Left lung (tissue), 10 donors: ENCODE measurements around the gene BHLHE23. TPM values are rescaled to one million over a fixed set of nuclear protein-coding genes. Genes with fewer than 3 reads are reported as not detected.

Source experiments
- ATAC-seq: fragments of 200-7000 bp; cut with Tn5 transposase; one replicate; pipeline ENCODE4 v1.9.1; 2020; ENCODE audit warnings: moderate library complexity
- DNase-seq, 4 donors: peaks; one replicate each; pipeline ENCODE4 v3.0.0-alpha.2; 2013 to 2020
- H3K27ac ChIP-seq, 2 donors: fragments of 200-600 bp; sonication (generic) in 1 of 2; one replicate each; pipeline versions ENCODE4 v1.5.0 to v1.8.0; 2020 to 2021
- H3K27me3 ChIP-seq, 2 donors: fragments of 200-600 bp; sonication (generic) in 1 of 2; one replicate each; pipeline versions ENCODE4 v1.5.0 to v1.8.0; 2020 to 2021
- H3K36me3 ChIP-seq, 2 donors: fragments of 200-600 bp; sonication (generic) in 1 of 2; one replicate each; pipeline versions ENCODE4 v1.5.0 to v1.8.0; 2020 to 2021
- H3K4me1 ChIP-seq, 2 donors: fragments of 200-600 bp; one replicate each; pipeline ENCODE4 v1.8.0; 2021
- H3K4me3 ChIP-seq, 2 donors: fragments of 200-600 bp; sonication (generic) in 1 of 2; one replicate each; pipeline versions ENCODE4 v1.5.0 to v1.8.0; 2020 to 2021; ENCODE audit warnings: mild to moderate bottlenecking in 1 of 2
- H3K9me3 ChIP-seq, 2 donors: fragments of 200-600 bp; sonication (generic) in 1 of 2; one replicate each; pipeline versions ENCODE4 v1.5.0 to v1.8.0; 2020 to 2021
- CTCF ChIP-seq, 2 donors: fragments of 200-600 bp; sonication (generic) in 1 of 2; IDR thresholded peaks; one replicate each; pipeline versions ENCODE4 v1.5.0 to v1.8.0; 2021; ENCODE audit warnings: antibody characterized with exemption in 2 of 2
- intact Hi-C, 2 donors: fragments of 100-400 bp; cut with DNase I; formaldehyde crosslinking; loops; one replicate each; pipeline versions ENCODE4 v1.11.2 to v1.14.2; 2022
- polyA plus RNA-seq, 6 donors: library from polyadenylated mRNA; unstranded; fragments of 120-200 nt; gene quantifications; one replicate each; pipeline ENCODE4 v1.2.1, GENCODE V29; 2013; ENCODE audit not compliant: insufficient read length in 6 of 6
- total RNA-seq, 2 donors: library from RNA; stranded (reverse); fragmentation: NEBNext Ultra II Directional; extraction: Animal tissue kit (Norgen Biotek cat#: 25700); gene quantifications; one replicate each; pipeline ENCODE4 v1.2.1, GENCODE V29; 2021
- donor health status: DM: no; HTN: yes; CAD: no.
- donor health status: DM: no; HTN: no; CAD: no.

Gene BHLHE23
- total and polyA plus RNA-seq, 8 donors = not detected

DNA sequence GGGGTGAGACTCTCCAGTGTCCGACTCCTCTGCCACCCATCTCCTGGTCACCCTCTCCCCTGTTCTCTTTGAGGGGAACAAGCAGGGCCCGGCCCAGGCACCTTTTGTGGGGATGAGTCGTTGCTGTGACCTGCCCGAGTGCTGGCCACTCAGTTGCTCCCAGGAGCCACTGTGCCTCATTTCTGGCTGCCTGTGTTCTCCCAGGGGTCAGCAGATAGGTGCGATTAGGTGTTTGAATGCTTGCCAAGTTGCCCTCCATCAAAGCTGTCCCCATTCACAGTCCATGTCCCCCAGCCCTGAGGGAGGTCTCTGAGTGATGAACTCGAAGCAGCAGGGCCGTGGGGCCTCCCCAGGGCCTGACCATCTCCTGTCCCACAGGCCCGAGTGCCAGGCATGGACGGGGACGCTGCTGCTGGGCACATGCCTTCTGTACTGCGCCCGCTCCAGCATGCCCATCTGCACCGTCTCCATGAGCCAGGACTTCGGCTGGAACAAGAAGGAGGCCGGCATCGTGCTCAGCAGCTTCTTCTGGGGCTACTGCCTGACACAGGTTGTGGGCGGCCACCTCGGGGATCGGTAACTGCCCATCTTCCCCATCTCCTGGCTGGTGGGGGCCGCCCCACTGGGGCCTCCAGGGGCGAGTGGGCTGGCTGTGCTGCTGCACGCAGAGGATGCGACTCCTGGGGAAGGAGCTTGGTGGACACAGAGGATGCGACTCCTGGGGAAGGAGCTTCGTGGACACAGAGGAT, 50.2 kb downstream of the BHLHE23 start:
- intact Hi-C loops = no loop called here

More for the DNA sequence above, 50.2 kb downstream of the BHLHE23 start:
- Histone ChIP-seq H3K9me3 (no peaks in the 10 kb centered on the region), H3K27me3 (no peaks in the 10 kb centered on the region), H3K27ac (no peak overlapping the region), H3K4me1 (peaks cover 17 to 33% of the 10 kb centered on the region in 2 donors), H3K36me3 (peaks cover 0 to 21% of the 10 kb centered on the region in 2 donors), H3K4me3 (no peak overlapping the region)
- no peak for TF ChIP-seq CTCF (IDR thresholded peaks at IDR 0.05)
- ATAC-seq (no peak), DNase-seq (peak in 1 of 4 donors; percentile 68)

Other genes with a start within 250 kb of the BHLHE23 start
- gene MRGBP, start 210.5 kb downstream of the BHLHE23 start, total RNA-seq = 10 to 100 TPM in 1 of 2 donors, 1 to 10 TPM in 1; 6.1 to 10.1 TPM
- gene MRGBP, start 210.5 kb downstream of the BHLHE23 start, polyA plus RNA-seq = 10 to 100 TPM; 12.2 to 16.0 (median 15.2) TPM
- gene OGFR, start 202.1 kb downstream of the BHLHE23 start, total RNA-seq = 10 to 100 TPM; 40.9 to 58.3 TPM
- 10 to 100 TPM; 23.2 to 34.6 (median 28.7) TPM for gene OGFR, start 202.1 kb downstream of the BHLHE23 start, polyA plus RNA-seq
- 1 to 10 TPM; 2.3 to 2.6 TPM for gene COL9A3, start 189.9 kb downstream of the BHLHE23 start, total RNA-seq
- 100 to 1,000 TPM in 1 of 6 donors, 10 to 100 TPM in 5; 50.6 to 107 (median 71.1) TPM for gene COL9A3, start 189.9 kb downstream of the BHLHE23 start, polyA plus RNA-seq
- 1 to 10 TPM; 7.4 to 8.5 TPM for gene TCFL5, start 145.1 kb downstream of the BHLHE23 start, total RNA-seq
- gene TCFL5, start 145.1 kb downstream of the BHLHE23 start, polyA plus RNA-seq = 10 to 100 TPM; 10.3 to 13.7 (median 11.7) TPM
- 10 to 100 TPM; 38.1 to 45.7 TPM for gene DIDO1, start 80.5 kb downstream of the BHLHE23 start, total RNA-seq
- 10 to 100 TPM; 57.5 to 65.9 (median 59.6) TPM for gene DIDO1, start 80.5 kb downstream of the BHLHE23 start, polyA plus RNA-seq
- 10 to 100 TPM; 24.5 to 25.4 TPM for gene GID8, start 68.8 kb downstream of the BHLHE23 start, total RNA-seq
- 10 to 100 TPM; 44.5 to 52.6 (median 48.7) TPM for gene GID8, start 68.8 kb downstream of the BHLHE23 start, polyA plus RNA-seq
- 10 to 100 TPM; 16.1 to 18.1 TPM for gene SLC17A9, start 54.3 kb downstream of the BHLHE23 start, total RNA-seq
- gene SLC17A9, start 54.3 kb downstream of the BHLHE23 start, polyA plus RNA-seq = 1 to 10 TPM; 2.1 to 4.4 (median 3.6) TPM
- 10 to 100 TPM; 36.3 to 36.9 TPM for gene YTHDF1, start 209.2 kb upstream of the BHLHE23 start, total RNA-seq
- gene YTHDF1, start 209.2 kb upstream of the BHLHE23 start, polyA plus RNA-seq = 10 to 100 TPM; 34.3 to 43.3 (median 36.2) TPM
- gene BIRC7, start 228.9 kb upstream of the BHLHE23 start, total RNA-seq = under 1 TPM; 0.29 to 0.64 TPM
- gene BIRC7, start 228.9 kb upstream of the BHLHE23 start, polyA plus RNA-seq = under 1 TPM in 2 of 6 donors, not detected in 4; 0.24 to 0.55 TPM
- gene NKAIN4, start 247.5 kb upstream of the BHLHE23 start, total RNA-seq = 1 to 10 TPM in 1 of 2 donors, not detected in 1; 1.1 TPM
- gene NKAIN4, start 247.5 kb upstream of the BHLHE23 start, polyA plus RNA-seq = 10 to 100 TPM in 2 of 6 donors, 1 to 10 TPM in 4; 6.0 to 18.1 (median 8.4) TPM